HG02973 (cell line): ENCODE data around the gene ITPR1.
"Not testable (repeated sequence)": the region's sequence is repeated elsewhere in the genome, so short reads cannot be mapped to it uniquely, and the experiment has no call there.

Experiments
- ATAC-seq: cut with Tn5 transposase; IDR thresholded peaks from one replicate; pipeline ENCODE4 v1.9.1; 2021; ENCODE audit warnings: moderate library complexity; ENCODE audit not compliant: unreplicated experiment

ITPR1 gene

DNA sequence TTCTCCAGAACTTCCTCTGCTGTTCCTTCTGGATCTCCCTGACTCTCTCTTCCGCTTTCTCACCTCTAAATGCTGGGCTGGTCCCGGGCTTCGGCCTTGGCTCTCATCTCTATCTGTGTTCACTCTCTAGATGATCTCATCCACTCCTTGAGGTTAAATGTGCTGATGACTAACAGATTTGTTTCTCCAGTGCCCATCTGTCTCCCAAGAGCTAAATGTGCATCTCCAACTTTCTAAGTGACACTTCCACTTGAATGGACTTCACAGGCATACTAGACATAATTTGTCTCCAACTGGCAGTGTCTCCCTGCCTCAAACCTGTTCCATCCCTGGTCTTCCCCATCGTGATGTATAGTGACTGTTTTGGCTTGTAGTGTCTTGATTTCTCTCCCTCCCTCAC lies 95.3 kb downstream of the ITPR1 start:
- ATAC-seq: no peak

- ATAC-seq: no peak
These were observed 96.4 kb downstream of the ITPR1 start for GRCh38 chr3:4589475-4590097.

DNA sequence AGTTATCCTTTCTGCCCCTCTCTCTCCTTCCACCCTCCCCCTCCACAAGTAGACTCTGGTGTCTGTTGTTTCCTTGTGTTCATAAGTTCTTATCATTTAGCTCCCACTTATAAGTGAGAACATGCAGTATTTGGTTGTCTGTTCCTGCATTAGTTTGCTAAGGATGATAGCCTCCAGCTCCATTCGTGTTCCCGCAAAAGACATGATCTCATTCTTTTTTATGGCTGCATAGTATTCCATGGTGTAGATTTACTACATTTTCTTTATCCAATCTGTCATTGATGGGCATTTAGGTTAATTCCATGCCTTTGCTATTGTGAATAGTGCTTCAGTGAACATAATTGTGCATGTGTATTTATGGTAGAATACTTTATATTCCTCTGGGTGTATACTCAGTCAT lies 97.7 kb downstream of the ITPR1 start:
- ATAC-seq: not testable (repeated sequence)

GRCh38 chr3:4591669-4592068 lies 98.5 kb downstream of the ITPR1 start:
- no peak for ATAC-seq

DNA sequence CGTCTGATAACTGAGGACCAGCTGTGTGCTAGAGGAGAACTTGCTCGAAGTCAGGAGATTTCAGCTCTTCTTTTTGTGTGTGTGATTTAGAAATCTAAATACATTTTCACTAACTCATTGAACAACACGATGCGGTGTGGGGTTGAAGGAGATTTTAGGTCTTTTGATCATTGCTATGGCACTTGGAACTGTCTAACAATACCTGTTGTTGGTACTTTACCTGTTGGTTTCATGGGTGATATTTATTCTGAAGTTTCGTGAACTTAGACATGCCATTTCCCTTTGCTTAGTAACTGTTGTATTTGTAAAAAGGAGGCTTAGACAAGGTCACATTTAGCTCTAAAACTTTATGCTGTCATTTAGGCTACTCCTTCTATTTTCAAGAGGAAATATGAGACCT lies 99.9 kb downstream of the ITPR1 start:
- ATAC-seq: no peak

GRCh38 chr3:4595710-4596113 lies 102.6 kb downstream of the ITPR1 start:
- ATAC-seq: no peak

DNA sequence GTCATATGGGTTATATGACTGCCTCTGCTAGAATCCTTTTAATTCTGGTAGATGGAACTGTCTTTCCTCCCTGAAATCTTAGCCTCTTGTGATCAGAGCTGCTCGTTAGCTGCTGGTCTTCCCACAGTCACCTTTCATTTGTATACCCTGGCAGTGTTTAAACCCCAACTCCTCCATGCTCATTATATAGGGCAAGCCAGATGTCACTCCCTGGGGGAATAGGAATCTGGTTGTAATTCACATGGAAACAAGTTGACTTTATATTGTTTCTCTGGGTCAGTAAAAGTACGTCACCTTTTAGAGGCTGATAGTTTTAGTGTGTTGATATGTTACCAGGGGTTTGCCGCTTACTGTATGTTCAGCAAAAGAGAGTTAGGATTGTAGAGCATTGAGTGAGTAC lies 103.5 kb downstream of the ITPR1 start:
- ATAC-seq: no peak

- no peak for ATAC-seq
These were observed 104.2 kb downstream of the ITPR1 start for GRCh38 chr3:4597208-4597985.

- ATAC-seq: not testable (repeated sequence)
These were observed 105.1 kb downstream of the ITPR1 start for GRCh38 chr3:4598232-4598631.

DNA sequence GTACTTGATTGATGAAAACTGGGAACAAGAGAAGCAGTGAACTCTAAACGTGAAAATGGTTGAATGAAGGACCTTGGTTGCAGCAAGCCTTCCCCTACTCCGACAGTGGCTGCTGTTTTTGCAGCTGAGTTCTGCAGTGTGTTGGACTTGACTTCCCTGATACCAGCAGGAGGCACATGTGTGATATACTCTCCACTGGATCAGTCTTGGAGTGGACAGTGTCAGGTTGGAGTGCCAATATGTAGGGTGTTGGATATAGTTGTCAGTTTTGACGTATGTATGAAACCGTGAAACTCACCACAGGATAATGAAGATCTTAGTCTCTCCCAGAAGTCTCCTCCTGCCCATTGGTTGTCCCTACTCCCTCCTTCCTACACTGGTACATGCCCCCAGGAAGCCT lies 106.5 kb downstream of the ITPR1 start:
- no peak for ATAC-seq

DNA sequence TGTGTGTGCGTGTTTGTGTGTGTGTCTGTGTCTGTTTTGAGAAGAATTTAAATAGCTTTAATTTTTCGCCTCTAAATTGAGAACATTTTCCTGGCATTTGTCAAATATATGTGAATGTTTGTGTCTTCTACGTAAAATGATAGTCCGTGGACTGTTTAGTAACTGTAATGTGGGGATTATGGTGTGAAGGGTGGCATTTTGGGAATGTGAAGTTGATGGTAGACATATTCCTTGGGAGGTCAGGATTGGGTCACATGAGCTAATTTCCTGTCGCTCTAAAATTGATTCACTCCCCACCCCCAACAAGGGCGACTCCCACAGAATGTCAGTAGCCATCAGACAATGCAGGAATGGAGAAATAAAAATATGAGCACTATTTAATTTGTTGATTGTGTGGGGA lies 107.3 kb downstream of the ITPR1 start:
- no peak for ATAC-seq

- no peak for ATAC-seq
These were observed 108.7 kb downstream of the ITPR1 start for GRCh38 chr3:4601892-4602291.

DNA sequence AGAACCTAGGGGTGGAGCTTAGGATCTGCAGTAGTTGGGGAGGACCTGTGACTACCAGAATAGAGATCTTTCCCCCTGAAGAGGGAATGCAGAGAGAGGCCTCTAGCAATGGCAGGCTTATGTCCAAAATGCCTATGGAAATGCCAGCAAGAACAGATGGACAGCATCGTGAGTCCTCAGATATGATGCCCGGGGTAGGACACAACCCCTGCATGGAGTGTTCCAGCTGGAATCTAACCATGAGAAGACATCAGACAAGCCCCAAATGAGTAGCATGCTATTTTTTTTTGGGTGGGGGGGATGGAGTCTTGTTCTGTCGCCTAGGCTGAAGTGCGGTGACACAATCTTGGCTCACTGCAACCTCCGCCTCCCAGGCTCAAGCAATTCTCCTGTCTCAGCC lies 111.5 kb downstream of the ITPR1 start:
- ATAC-seq: no peak

DNA sequence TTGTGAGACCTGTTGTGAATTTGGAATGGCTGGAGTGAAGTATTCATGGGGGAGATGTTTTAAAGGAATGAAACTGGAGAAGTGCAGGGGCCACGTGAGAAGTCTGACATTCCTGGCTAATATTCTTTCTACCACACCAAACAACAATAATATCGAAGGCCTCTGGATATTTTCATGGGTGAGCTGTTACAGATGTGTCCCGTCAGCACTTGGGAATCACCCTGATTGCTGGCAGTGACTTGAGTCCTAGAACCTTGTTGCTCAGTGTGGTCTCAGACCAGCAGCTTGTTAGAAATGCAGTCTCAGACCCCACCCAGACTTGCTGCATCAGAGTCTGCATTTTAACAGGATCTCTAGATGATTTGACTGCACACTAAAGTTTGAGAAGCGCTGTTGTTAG lies 113.8 kb downstream of the ITPR1 start:
- no peak for ATAC-seq

DNA sequence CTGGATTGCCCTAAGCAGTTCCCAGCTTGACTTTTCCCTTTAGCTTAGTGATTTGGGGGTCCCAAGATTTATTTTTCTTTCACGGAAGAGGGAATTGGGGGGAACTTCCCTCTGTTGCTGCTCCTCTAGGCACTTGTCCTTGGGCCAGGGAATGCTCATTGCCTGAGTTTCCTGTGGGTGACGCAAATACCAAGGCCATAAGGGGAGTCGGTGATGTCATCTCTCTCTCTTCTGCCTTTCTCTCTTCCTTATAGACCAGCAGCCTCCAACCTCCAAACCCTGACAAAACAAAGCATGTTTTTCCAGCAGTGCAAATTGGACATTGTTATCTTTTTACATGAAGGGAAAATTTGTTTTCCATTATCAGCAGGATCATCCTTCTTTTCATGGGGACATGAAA lies 120.2 kb downstream of the ITPR1 start:
- no peak for ATAC-seq

DNA sequence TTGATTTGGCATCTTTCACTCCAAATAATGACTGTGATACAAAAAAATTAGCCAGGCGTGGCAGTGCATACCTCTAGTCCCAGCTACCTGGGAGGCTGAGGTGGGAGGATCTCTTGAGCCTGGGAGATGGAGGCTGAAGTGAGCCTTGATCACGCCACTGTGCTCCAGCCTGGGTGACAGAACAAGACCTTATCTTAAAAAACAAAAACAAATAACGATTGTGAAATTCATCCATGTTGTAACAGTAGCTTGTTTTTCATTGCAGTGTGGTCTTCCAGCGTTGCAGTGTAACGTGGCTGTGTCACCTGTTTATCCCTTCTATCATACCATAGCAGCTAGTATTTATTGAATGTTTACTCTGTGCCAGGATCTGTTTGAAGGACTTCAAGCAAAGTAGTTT lies 120.9 kb downstream of the ITPR1 start:
- ATAC-seq: no peak

DNA sequence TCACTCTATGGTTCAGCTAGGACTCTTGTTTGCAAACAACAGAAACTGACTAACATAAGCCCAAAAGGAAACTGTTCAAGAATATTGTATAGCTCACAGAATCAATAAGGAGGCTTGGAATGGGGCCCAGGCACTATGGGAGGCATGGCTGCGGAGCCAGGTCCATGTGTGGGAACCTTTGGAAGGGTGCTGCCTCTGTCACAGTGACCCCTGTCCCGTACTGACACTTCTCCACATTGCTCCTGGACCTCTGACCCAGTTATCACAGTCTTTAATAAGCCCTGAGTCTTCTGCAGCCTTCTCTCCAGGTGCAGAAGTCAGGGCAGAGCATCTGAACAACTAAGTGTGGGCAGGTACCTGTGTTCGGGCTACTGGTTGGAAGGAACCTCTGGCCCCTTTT lies 121.8 kb downstream of the ITPR1 start:
- no peak for ATAC-seq

GRCh38 chr3:4615750-4616149 lies 122.6 kb downstream of the ITPR1 start:
- no peak for ATAC-seq

DNA sequence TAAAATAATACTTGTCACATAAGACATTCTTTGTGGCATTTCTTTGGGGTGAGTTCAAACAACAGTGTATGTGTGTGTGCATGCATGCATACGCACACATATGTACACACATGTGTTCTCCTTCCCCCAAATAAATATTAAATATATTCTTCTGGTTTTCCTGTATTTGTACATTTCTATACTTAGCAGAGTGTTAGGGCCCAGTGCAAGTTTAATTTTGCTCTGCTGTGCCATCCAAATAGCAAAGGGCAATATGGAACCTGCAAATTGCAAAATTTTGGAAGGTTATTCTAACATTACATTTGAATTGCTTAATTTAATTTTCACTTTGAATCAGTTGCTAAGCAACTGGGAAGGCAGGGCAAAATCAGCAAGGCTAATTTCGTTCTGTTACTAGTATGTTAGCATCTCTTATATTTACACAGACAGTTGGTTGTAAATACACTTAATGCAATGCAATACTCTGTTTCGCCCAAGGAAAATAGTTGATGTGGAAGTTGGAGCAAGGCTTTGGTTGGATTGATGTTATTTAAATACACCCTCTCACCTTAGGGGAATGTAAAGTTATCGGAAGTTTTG lies 130.4 kb downstream of the ITPR1 start:
- no peak for ATAC-seq

GRCh38 chr3:4627651-4628375 lies 134.7 kb downstream of the ITPR1 start:
- ATAC-seq: no peak

- no peak for ATAC-seq
These were observed 136.2 kb downstream of the ITPR1 start for GRCh38 chr3:4629095-4630007.
